Measurements from ENCODE around the gene CDC5L.

The CDC5L gene

GRCh38 chr6:44456070-44456965 is 68.8 kb downstream of the CDC5L start:
- peak; percentile 55 for DNase-seq

GRCh38 chr6:44456966-44457292 is 69.4 kb downstream of the CDC5L start:
- DNase-seq: no peak

GRCh38 chr6:44457596-44457995 is 70.1 kb downstream of the CDC5L start:
- no peak for DNase-seq

GRCh38 chr6:44458551-44458950 is 71.0 kb downstream of the CDC5L start:
- no peak for DNase-seq

- DNase-seq: no peak
Observed at GRCh38 chr6:44462335-44462734, 74.8 kb downstream of the CDC5L start.

GRCh38 chr6:44462797-44463727 is 75.6 kb downstream of the CDC5L start:
- DNase-seq: no peak

- no peak for DNase-seq
Observed at GRCh38 chr6:44463728-44464450, 76.4 kb downstream of the CDC5L start.

- DNase-seq: no peak
Observed at GRCh38 chr6:44464527-44465310, 77.2 kb downstream of the CDC5L start.

GRCh38 chr6:44466955-44467354 is 79.4 kb downstream of the CDC5L start:
- DNase-seq: no peak

GRCh38 chr6:44468835-44469234 is 81.3 kb downstream of the CDC5L start:
- DNase-seq: no peak

- peak; percentile 100 for DNase-seq
Observed at GRCh38 chr6:44470115-44470464, 82.6 kb downstream of the CDC5L start.

GRCh38 chr6:44470746-44471145 is 83.2 kb downstream of the CDC5L start:
- DNase-seq: no peak

GRCh38 chr6:44471271-44471981 is 83.9 kb downstream of the CDC5L start:
- no peak for DNase-seq

- DNase-seq: no peak
Observed at GRCh38 chr6:44472250-44472945, 84.9 kb downstream of the CDC5L start.

GRCh38 chr6:44473393-44474189 is 86.1 kb downstream of the CDC5L start:
- no peak for DNase-seq

GRCh38 chr6:44474190-44474631 is 86.7 kb downstream of the CDC5L start:
- DNase-seq: no peak

- no peak for DNase-seq
Observed at GRCh38 chr6:44474643-44475042, 87.1 kb downstream of the CDC5L start.

GRCh38 chr6:44475417-44475778 is 87.9 kb downstream of the CDC5L start:
- no peak for DNase-seq

- DNase-seq: peak; percentile 77
Observed at GRCh38 chr6:44475779-44476434, 88.4 kb downstream of the CDC5L start.

GRCh38 chr6:44476849-44477248 is 89.3 kb downstream of the CDC5L start:
- no peak for DNase-seq

Measured in NCI-H1105 treated with DMSO at 0.1 percent for 48 hours (cell line).